CD4-positive, CD25-positive, alpha-beta regulatory T cell (primary cell): ENCODE measurements around the gene HSD17B14. TPM values are rescaled to one million over a fixed set of nuclear protein-coding genes. Genes with fewer than 3 reads are reported as not detected.
"Not testable (repeated sequence)": the region's sequence is repeated elsewhere in the genome, so short reads cannot be mapped to it uniquely, and the experiment has no call there.

Experiments used
- ATAC-seq, 2 donors: fragments of 150-1000 bp; cut with Tn5 transposase; one replicate each; pipeline ENCODE4 v1.10.0; 2021; ENCODE audit warnings: low read depth in 2 of 2, moderate number of reproducible peaks in 2 of 2, moderate library complexity in 1 of 2
- DNase-seq, 3 donors: peaks; one replicate each; pipeline versions ENCODE4 v3.0.0 to v3.0.0-alpha.2; 2012 to 2022; ENCODE audit warnings: mixed read lengths in 1 of 3
- H3K27ac ChIP-seq: one replicate; pipeline ENCODE4 v1.7.0; 2013; ENCODE audit warnings: mild to moderate bottlenecking, low read length; ENCODE audit not compliant: insufficient read depth, poor library complexity, severe bottlenecking
- H3K27me3 ChIP-seq: one replicate; pipeline ENCODE4 v1.7.0; 2013; ENCODE audit warnings: low read length; ENCODE audit not compliant: control insufficient read depth, insufficient read depth
- H3K36me3 ChIP-seq: one replicate; pipeline ENCODE4 v1.7.0; 2013; ENCODE audit warnings: mild to moderate bottlenecking, low read length, moderate library complexity; ENCODE audit not compliant: control insufficient read depth, insufficient read depth
- H3K4me1 ChIP-seq: 2 replicates; pipeline ENCODE4 v1.7.0; 2013; ENCODE audit warnings: mild to moderate bottlenecking, low read length; ENCODE audit not compliant: insufficient read depth, control insufficient read depth, poor library complexity, severe bottlenecking
- H3K4me3 ChIP-seq: one replicate; pipeline ENCODE4 v1.7.0; 2013; ENCODE audit warnings: low read depth, mild to moderate bottlenecking, low read length, moderate library complexity
- H3K9me3 ChIP-seq, 2 experiments: 1 replicate in 1 of 2; 2 replicates in 1 of 2; pipeline ENCODE4 v1.7.0; 2013; ENCODE audit warnings: low read length in 2 of 2, mild to moderate bottlenecking in 1 of 2, moderate library complexity in 1 of 2; ENCODE audit not compliant: control insufficient read depth in 2 of 2
- H3K27ac Mint-ChIP-seq, 3 donors: one replicate each; pipeline ENCODE4 v1.8.0; 2020 to 2022; ENCODE audit warnings: mild to moderate bottlenecking in 3 of 3, mixed read lengths in 3 of 3, moderate library complexity in 2 of 3
- H3K27me3 Mint-ChIP-seq: one replicate; pipeline ENCODE4 v1.8.0; 2022; ENCODE audit warnings: mild to moderate bottlenecking, mixed read lengths
- H3K36me3 Mint-ChIP-seq: one replicate; pipeline ENCODE4 v1.8.0; 2020; ENCODE audit warnings: mixed read lengths
- H3K4me1 Mint-ChIP-seq, 4 donors: one replicate each; pipeline ENCODE4 v1.8.0; 2020 to 2022; ENCODE audit warnings: mixed read lengths in 4 of 4, mild to moderate bottlenecking in 1 of 4
- H3K4me3 Mint-ChIP-seq, 4 donors: one replicate each; pipeline ENCODE4 v1.8.0; 2020 to 2022; ENCODE audit warnings: mild to moderate bottlenecking in 4 of 4, mixed read lengths in 4 of 4, moderate library complexity in 3 of 4
- H3K9me3 Mint-ChIP-seq, 7 donors: one replicate each; pipeline ENCODE4 v1.8.0; 2020 to 2022; ENCODE audit warnings: mixed read lengths in 7 of 7, mild to moderate bottlenecking in 3 of 7, moderate library complexity in 2 of 7
- polyA plus RNA-seq, 4 donors: library from polyadenylated mRNA; unstranded; fragments of 300-500 nt; fragmentation: Illumina TruSeq; gene quantifications; one replicate each; pipeline ENCODE4 v1.2.3, GENCODE V29; 2021
- total RNA-seq: library from RNA; stranded (reverse); gene quantifications from one replicate; pipeline ENCODE4 v1.2.3, GENCODE V29; 2022

The HSD17B14 gene
- total and polyA plus RNA-seq, 5 donors from 2014 or later = 0.29 to 2.0 (median 0.49) TPM

- Mint-ChIP-seq H3K36me3 (no peaks in the 10 kb centered on the region), H3K27me3 (peaks cover 15% of the 10 kb centered on the region), H3K4me3 (no peak overlapping the region), H3K4me1 (no peaks in the 10 kb centered on the region), H3K9me3 (no peaks in the 10 kb centered on the region), H3K27ac (no peak overlapping the region)
- no peak for ATAC-seq
- no peaks in the 10 kb centered on the region for H3K4me1 ChIP-seq
- DNase-seq = no peak
- H3K27ac ChIP-seq = no peak overlapping the region
- H3K9me3 ChIP-seq = no peaks in the 10 kb centered on the region
- no peaks in the 10 kb centered on the region for H3K36me3 ChIP-seq
- H3K27me3 ChIP-seq = peaks cover 2% of the 10 kb centered on the region
- no peak overlapping the region for H3K4me3 ChIP-seq
These were observed 63.8 kb downstream of the HSD17B14 start for GRCh38 chr19:48772503-48772953.

GRCh38 chr19:48770734-48771472 is 65.4 kb downstream of the HSD17B14 start:
- H3K9me3 ChIP-seq = no peaks in the 10 kb centered on the region
- Mint-ChIP-seq H3K36me3 (no peaks in the 10 kb centered on the region), H3K27me3 (peaks cover 10% of the 10 kb centered on the region), H3K4me3 (no peak overlapping the region), H3K27ac (no peak overlapping the region), H3K9me3 (no peaks in the 10 kb centered on the region), H3K4me1 (no peaks in the 10 kb centered on the region)
- no peaks in the 10 kb centered on the region for H3K4me1 ChIP-seq
- H3K27me3 ChIP-seq = peaks cover 2% of the 10 kb centered on the region
- no peak for DNase-seq
- ATAC-seq = no peak
- H3K4me3 ChIP-seq = no peak overlapping the region
- H3K36me3 ChIP-seq = no peaks in the 10 kb centered on the region
- no peak overlapping the region for H3K27ac ChIP-seq

GRCh38 chr19:48770266-48770665 is 66.0 kb downstream of the HSD17B14 start:
- peaks cover 2% of the 10 kb centered on the region for H3K27me3 ChIP-seq
- H3K36me3 Mint-ChIP-seq = no peaks in the 10 kb centered on the region
- ATAC-seq (no peak), DNase-seq (no peak)
- H3K9me3 Mint-ChIP-seq = no peaks in the 10 kb centered on the region
- peaks cover 10% of the 10 kb centered on the region for H3K27me3 Mint-ChIP-seq
- no peaks in the 10 kb centered on the region for H3K36me3 ChIP-seq
- H3K4me3 ChIP-seq = no peak overlapping the region
- H3K4me3 Mint-ChIP-seq = no peak overlapping the region
- H3K4me1 Mint-ChIP-seq = no peaks in the 10 kb centered on the region
- no peaks in the 10 kb centered on the region for H3K9me3 ChIP-seq
- no peak overlapping the region for H3K27ac ChIP-seq
- H3K27ac Mint-ChIP-seq = no peak overlapping the region
- no peaks in the 10 kb centered on the region for H3K4me1 ChIP-seq

- Histone ChIP-seq H3K4me3 (no peak overlapping the region), H3K27me3 (peaks cover 2% of the 10 kb centered on the region), H3K4me1 (no peaks in the 10 kb centered on the region), H3K27ac (no peak overlapping the region), H3K9me3 (no peaks in the 10 kb centered on the region), H3K36me3 (no peaks in the 10 kb centered on the region)
- ATAC-seq (no peak), DNase-seq (no peak)
- Mint-ChIP-seq H3K27ac (no peak overlapping the region), H3K27me3 (peaks cover 10% of the 10 kb centered on the region), H3K36me3 (no peaks in the 10 kb centered on the region), H3K4me3 (no peak overlapping the region), H3K9me3 (no peaks in the 10 kb centered on the region), H3K4me1 (no peaks in the 10 kb centered on the region)
These were observed 67.1 kb downstream of the HSD17B14 start for GRCh38 chr19:48768994-48769713.

- not testable (repeated sequence) for H3K27ac Mint-ChIP-seq, H3K36me3 Mint-ChIP-seq, H3K4me1 ChIP-seq, H3K4me1 Mint-ChIP-seq, H3K27me3 ChIP-seq, DNase-seq, H3K36me3 ChIP-seq, H3K4me3 ChIP-seq, ATAC-seq, H3K27ac ChIP-seq, H3K9me3 ChIP-seq, H3K4me3 Mint-ChIP-seq, H3K9me3 Mint-ChIP-seq
- H3K27me3 Mint-ChIP-seq = peaks cover 12% of the 10 kb centered on the region
These were observed 68.0 kb downstream of the HSD17B14 start for GRCh38 chr19:48768171-48768753.

- H3K36me3 ChIP-seq, H3K9me3 Mint-ChIP-seq, ATAC-seq, H3K36me3 Mint-ChIP-seq, H3K4me1 ChIP-seq, H3K4me3 ChIP-seq, H3K27ac Mint-ChIP-seq, H3K27ac ChIP-seq, DNase-seq, H3K9me3 ChIP-seq, H3K27me3 ChIP-seq, H3K4me3 Mint-ChIP-seq, H3K4me1 Mint-ChIP-seq: not testable (repeated sequence)
- H3K27me3 Mint-ChIP-seq = peaks cover 17% of the 10 kb centered on the region
These were observed 70.5 kb downstream of the HSD17B14 start for GRCh38 chr19:48765816-48766215.
